ENCODE results near the gene CHGA.

GRCh38 chr14:92942976-92943710 is 20.2 kb downstream of the CHGA start:
- TF ChIP-seq CTCF (IDR thresholded peaks at IDR 0.05) (no peak), ZFX (IDR thresholded peaks at IDR 0.05; ENCODE audit: borderline replicate concordance) (no peak)
